HG02588 (cell line): ENCODE measurements around the gene FCSK.
"Not testable (repeated sequence)": the region's sequence is repeated elsewhere in the genome, so short reads cannot be mapped to it uniquely, and the experiment has no call there.

Experiments used
- ATAC-seq: cut with Tn5 transposase; IDR thresholded peaks from one replicate; pipeline ENCODE4 v1.9.1; 2021; ENCODE audit warnings: mild to moderate bottlenecking, moderate library complexity; ENCODE audit not compliant: unreplicated experiment

FCSK gene

DNA sequence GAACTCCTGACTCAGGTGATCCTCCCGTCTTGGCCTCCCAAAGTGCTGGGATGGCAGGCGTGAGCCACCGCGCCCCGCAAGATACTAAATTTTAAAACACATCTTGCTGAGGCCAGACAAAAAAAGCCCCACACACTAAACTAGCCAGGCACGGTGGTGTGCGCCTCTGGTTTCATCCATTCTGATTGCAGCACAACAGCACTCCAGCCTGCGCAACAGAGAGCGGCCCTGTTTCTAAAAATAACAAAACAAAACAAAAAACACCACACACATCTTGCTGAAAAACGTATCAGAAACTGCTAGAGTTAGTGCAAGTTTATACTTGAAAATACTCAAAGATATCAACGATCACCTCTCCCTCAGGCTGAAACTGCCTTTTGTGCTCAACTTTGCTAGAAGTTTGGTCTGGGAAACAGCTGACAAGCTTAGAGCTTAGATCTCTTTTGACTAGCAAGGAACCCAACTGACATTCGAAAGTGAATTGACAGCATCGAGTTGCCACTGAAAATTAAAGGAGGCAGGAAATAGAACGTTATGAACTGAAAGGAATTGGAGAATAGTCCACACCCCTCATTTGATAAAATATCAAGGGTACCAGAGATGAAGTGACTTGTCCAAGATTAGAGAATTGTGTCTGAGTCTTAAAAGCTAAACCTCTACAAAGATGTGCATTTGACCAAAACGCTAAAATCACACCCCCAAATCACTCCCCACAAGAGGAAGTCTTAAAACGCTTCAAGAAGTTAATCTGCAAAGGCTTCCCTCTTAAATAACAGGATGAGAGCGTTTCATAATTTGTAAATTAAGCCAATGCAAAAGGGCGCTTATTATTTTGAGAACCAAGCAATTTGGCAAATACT is 68.1 kb downstream of the FCSK start:
- ATAC-seq, result no peak

DNA sequence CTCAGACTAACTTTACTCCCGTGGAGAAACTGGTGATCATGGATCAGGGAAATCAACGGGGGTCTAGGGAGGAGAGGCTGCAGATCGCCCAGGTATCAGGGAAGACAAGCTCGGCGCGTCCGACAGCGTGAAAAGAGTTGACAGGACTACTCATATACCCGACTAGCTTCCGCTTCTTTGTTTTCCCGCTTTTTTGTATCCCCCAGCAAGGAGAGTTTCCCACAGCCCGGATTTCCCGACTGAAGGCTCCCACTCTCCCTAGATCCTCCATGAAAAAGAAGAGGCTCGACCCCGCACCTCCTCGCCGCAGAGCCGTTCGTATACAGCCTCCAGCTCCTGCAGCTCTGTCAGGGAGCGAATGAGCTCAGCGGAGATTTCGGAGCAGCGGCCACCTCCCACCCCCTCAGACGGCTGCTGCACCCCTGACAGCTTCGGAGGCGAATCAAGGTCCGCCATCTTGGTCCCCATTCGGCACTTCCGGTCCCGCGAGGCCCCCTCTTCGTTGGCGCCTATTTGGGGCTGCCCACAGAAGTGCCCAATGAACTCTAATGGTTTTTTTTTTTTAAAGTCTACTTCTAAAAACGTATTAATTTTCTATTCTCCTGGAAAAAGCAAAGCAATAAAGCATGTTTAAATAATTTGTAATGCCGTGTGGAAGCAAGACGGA is 68.8 kb downstream of the FCSK start, which contains the start of gene COG4:
Gene COG4 (minus strand): TSS at position 479 of the 667 bp plus-strand sequence. CDS start 11 bp downstream, at position 468.
- ATAC-seq, result peak; percentile 52

DNA sequence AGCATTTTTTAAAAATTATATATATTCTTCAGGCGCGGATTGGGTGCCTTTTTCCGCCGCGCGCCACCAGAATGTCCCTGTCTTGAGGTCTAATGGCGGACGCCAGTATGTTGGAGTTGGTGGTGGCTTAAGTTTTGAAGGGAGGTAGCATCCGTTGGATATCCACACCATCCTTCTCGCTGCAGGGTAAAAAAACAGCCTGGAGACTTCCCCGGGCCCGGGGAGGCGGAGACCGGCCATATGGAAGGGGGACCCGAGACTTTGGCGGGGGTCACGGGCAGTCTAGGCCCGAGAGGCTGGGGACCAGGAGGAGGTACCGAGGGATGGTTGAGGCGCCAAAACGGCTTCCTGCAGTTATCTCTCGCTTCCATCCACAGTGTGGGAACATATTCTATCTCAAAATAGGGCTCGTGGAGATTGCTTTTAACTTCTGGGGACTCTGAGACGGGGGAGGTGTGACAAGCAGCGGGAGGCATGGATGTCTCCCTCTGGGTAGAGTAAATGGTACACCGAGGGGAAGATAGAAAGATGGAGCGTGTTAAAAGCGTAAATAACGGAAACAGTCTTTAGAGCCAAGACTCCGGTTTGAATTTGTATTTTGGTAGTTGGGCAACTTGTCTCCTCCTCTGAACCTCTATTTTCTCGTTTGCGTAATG is 69.5 kb downstream of the FCSK start, which contains the start of gene SF3B3:
Gene SF3B3 (plus strand): TSS at position 74 of the 656 bp plus-strand sequence. CDS start 2,841 bp downstream, outside the sequence.
- peak; percentile 42 for ATAC-seq

DNA sequence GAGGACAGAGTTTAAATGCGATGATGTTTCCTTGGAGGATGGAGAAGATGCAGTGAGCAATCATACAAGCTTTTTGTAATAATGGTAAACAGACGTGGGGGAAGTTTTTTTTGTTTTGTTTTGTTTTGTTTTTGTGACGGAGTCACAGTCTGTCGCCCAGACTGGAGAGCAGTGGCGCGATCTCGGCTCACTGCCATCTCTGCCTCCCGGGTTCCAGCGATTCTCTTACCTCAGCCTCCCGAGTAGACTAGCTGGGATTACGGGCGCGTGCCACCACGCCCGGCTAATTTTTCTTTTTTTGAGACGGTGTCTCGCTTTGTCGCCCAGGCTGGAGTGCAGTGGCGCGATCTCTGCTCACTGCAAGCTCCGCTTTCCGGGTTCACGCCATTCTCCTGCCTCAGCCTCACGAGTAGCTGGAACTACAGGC is 70.0 kb downstream of the FCSK start:
- ATAC-seq, result not testable (repeated sequence)

DNA sequence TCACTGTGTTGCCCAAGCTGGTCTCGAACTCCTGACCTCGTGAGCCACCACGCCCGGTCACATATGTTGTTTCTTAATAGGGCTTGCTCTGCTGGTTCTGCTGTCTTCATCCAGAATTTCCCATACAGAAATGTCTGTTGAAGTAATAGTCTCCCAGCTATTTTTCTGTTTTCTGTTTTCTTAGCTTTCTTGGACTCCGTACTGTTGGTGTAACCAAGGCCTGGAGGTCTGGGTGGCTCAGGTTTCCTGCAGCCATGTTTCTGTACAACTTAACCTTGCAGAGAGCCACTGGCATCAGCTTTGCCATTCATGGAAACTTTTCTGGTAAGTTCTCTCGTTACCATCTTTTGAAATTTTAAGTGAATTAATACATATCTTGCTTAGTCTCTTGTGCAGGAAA is 72.0 kb downstream of the FCSK start:
- no peak for ATAC-seq

DNA sequence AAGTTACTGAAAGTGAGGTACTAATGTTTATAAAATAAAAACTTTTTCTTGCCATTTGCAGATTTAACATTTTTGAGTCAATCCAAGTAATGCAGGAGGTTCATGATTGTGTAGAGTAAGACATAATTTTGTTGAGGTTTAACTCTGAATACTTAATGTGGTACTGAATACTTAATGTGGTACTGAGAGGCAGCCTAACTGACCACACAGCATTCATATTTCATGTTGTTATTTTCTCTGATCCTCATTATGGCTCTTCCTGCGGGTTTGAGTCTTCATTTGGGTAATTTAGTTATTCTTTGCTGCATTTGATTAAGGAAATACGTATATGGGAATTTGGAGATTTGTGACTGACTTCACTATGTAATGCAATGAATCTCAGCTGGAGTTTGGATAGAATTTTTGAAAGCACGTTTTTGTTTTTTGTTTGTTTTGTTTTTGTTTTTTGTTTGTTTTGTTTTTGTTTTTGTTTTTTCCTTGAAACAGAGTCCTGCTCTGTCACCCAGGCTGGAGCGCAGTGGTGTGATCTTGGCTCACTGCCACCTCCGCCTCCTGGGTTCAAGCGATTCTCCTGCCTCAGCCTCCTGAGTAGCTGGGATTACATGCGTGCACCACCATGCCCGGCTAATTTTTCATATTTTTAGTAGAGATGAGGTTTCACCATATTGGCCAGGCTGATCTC is 73.1 kb downstream of the FCSK start:
- ATAC-seq, result no peak

DNA sequence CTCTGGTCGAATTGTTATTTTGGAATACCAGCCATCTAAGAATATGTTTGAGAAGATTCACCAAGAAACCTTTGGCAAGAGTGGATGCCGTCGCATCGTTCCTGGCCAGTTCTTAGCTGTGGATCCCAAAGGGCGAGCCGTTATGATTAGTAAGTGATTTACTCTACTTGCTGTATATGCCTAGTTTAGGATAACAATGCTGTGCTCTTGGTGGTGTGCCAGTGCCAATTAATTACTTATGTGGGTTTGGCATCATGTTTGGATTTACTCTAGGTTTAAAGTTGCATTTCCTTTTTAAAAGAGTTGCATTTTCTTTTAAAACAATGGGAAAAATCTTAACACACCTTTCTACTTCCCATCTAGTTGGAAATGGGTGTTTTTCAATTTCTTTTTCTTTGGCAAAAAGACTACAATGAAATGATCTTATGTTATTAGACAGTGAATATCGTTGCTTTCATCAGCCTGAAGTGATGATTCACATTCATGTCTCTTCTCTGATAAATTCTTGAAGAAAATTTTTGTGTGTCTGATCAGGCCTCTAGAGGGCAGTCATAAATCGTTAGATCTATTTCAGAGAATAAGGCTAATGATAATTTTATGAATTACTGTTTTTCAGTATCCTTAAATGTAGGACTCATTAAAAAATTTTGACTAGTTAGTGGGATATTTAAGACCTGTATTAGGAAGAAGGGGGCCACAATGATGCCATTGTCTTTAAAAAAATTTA is 74.8 kb downstream of the FCSK start:
- ATAC-seq, result no peak
